SW 1271 (cell line): Measurements from ENCODE around the gene NKAIN2.

ENCODE experiments used
- DNase-seq, 2 experiments: peaks; one replicate each; lab custom pipeline; 2025; lab: John Stamatoyannopoulos, UW

The NKAIN2 gene

GRCh38 chr6:123803504-123804013 is at the start of gene NKAIN2:
TSS of gene NKAIN2 (plus strand) at chr6:123803865.
- DNase-seq = no peak

GRCh38 chr6:123759472-123759871 is 44.2 kb upstream of the NKAIN2 start:
- DNase-seq = no peak

GRCh38 chr6:123763904-123764303 is 39.8 kb upstream of the NKAIN2 start:
- DNase-seq = no peak

GRCh38 chr6:123764722-123765121 is 38.9 kb upstream of the NKAIN2 start:
- no peak for DNase-seq

- no peak for DNase-seq
These were observed 34.7 kb upstream of the NKAIN2 start for GRCh38 chr6:123768921-123769320.

GRCh38 chr6:123769431-123769830 is 34.2 kb upstream of the NKAIN2 start:
- DNase-seq = no peak

- no peak for DNase-seq
These were observed 33.3 kb upstream of the NKAIN2 start for GRCh38 chr6:123770247-123770949.

DNA sequence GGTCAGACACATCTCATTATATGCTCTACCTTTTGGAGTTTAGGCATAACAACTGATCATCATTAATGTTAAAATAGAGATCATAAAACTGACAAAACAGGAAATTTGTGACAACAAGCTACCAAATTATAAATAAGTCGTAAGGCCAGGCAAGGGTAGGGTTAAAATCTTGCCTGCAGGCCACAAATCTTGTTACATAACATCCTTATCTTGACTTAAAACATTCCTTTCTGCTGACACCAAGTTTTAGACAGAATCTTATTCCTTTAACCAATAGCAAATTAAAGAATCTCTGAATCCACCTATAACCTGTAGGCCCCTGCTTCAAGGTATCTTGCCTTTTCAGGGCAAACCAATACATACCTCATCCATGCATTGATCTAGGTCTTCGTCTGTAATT is 32.5 kb upstream of the NKAIN2 start:
- no peak for DNase-seq

DNA sequence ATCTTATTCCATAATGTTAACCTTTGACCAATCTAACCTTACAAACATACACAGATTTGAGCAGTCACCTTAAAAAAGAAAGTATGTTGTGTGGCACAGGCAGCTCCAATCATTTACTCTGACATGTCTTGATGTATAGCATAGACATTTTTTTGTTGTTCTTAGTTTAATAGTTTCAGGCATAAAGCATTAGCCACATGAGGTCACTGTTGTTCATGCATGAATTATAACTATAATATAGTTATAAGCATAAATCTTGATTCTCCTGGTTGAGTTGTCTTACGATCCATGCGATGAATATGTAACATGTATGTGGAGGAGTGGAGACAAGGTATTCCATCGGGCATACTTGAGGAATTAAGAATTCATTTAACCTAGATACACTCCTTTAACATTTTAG is 26.1 kb upstream of the NKAIN2 start:
- peak in 1 of 2 experiments; percentile 5 for DNase-seq

GRCh38 chr6:123780021-123780420 is 23.6 kb upstream of the NKAIN2 start:
- DNase-seq = no peak

DNA sequence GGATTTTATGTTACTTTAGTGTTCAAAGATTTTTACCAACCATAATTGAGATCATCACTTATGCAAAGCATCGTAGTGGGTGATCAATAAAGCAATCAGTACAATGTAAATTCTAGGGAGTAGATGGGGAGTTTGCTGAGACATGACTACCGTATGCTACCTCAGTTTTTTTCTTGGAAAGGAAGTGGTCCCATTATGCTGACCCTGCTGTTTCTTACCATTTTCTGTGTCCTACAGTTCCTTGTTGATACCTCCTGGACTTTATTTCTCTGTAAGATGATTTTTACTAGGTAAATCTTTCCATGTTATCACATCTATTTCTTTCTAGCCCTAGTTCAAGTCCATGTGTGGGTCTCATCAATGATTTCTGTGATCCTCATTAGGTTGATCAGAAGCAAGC is 19.3 kb upstream of the NKAIN2 start:
- no peak for DNase-seq

DNA sequence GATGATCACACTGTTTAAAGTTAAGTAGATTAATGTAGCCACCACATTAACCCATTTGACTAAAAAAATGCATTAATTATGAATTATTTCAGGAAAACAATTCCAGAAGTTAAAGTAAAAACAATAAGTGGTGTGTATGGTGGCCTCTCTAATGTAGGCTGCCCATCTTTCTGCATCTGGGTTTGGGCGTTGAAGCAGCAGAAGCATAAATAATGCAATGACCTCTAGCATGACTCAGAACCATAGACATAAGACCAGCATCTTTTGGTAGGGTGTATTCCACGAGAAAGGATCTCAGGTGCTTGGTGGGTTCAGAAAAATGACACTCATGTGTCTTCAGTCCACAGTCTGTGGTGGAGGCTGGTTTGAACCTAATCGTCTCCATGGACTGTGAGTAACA is 18.6 kb upstream of the NKAIN2 start:
- no peak for DNase-seq

DNA sequence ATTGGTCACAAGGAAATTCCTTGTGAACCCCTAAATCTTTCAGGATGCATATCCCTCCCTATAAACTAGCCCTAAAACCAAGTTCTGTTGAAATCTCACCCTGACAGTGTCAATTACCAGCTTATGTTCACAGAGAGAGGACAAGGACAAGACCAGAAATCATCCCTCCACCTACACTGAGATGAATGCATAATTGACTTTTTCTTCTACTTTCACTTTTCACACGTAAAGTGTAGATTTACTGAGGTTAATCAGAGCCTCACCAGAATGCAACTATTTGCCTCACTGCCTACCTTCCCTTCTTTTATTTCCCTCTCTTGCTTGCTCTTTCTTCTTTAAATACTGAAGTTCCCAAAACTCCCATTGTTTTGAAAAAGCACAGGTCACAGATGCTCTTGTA is 15.3 kb upstream of the NKAIN2 start:
- no peak for DNase-seq

GRCh38 chr6:123794190-123794589 is 9.5 kb upstream of the NKAIN2 start:
- DNase-seq = no peak

- DNase-seq = no peak
These were observed 8.9 kb upstream of the NKAIN2 start for GRCh38 chr6:123794799-123795198.

GRCh38 chr6:123801067-123801466 is 2.6 kb upstream of the NKAIN2 start:
- no peak for DNase-seq

- no peak for DNase-seq
These were observed 1.3 kb upstream of the NKAIN2 start for GRCh38 chr6:123802351-123802696.

DNA sequence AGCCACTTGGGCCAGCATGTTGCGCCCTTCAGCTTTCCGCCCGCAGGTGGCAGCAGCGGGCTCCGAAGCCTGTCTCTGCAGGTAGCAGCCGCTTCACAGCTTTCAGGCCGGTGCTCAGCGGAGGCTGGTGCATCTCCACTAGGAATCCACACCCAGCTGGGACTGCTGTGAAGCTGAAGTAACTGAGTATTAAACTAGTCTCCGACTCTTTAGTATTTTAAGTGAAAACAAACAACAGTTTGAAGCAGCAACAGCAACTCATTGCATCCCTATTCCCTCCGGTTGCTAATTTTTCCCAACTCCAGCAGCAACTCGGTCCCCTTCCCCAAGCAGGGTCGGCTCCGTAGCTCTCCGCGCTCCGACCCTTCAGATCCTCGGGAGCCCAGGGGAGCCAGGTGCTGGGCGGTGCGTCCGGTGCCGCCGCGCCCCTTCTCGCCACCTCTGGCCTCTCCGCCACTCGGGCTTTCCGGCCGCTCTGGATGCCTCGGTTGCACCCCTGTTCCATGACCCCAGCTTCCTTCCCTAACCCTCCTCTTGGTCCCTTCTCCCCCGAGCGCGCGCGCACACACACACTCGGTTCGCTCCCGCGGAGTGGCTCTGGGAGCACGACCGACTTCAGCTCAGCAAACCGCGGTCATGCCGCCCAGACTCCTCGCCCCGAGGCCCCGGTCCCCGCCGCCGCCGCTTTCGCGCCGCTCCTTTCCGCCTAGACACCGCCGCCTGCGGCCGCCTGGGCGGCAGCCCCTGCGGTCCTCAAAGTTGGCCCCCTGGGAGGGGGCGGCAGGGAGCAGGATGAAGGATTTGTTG is 765 bp upstream of the NKAIN2 start:
- peak; percentile 11 to 43 for DNase-seq

- no peak for DNase-seq
These were observed 535 bp downstream of the NKAIN2 start for GRCh38 chr6:123804014-123804786.

GRCh38 chr6:123804787-123805540 is 1.3 kb downstream of the NKAIN2 start:
- no peak for DNase-seq

- no peak for DNase-seq
These were observed 2.3 kb downstream of the NKAIN2 start for GRCh38 chr6:123805921-123806320.

DNA sequence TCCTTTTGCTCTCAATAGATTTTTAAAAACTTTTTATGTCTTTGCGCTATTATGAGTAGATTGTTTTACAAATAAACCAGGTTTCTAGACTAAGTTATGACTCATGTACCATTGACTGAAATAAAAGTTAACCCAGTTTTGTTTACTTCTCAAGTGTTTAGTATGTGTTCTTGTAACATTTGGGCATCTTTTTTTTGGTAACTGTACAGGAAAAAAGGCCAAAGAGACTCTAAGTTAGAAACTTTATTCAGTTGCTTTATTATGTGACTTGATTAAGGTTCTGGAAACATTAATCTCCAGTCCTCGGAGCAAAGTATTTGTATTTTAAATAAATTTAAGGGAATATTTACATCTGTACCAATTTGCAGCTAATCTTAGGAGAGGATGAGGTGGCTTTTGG is 2.9 kb downstream of the NKAIN2 start:
- no peak for DNase-seq
